ENCODE data around the gene KIF16B.

- TF ChIP-seq CTCF (IDR thresholded peaks at IDR 0.05; ENCODE audit: extremely low read depth in 1 of 2, insufficient read depth in 1 of 2, low read depth in 1 of 2, low read length in 2 of 2) (no peak), EZH2 (IDR thresholded peaks at IDR 0.05; ENCODE audit: borderline replicate concordance, low read depth, low read length, severe bottlenecking) (no peak), FOS (IDR thresholded peaks at IDR 0.05; ENCODE audit: borderline replicate concordance, insufficient read depth, low read length) (no peak), POLR2AphosphoS5 (IDR thresholded peaks at IDR 0.05; ENCODE audit: insufficient read depth, low read depth, low read length) (no peak), POLR2A (IDR thresholded peaks at IDR 0.05; ENCODE audit: low read depth, low read length) (no peak)
These were observed 264.5 kb downstream of the KIF16B start for GRCh38 chr20:16308754-16309153.
